Thyroid gland (tissue), 4 donors: Measurements from ENCODE around the gene CHI3L2. TPM values are rescaled to one million over a fixed set of nuclear protein-coding genes. Genes with fewer than 3 reads are reported as not detected.
A peak's percentile ranks its signal among the peaks of the same experiment; 100 is the strongest.

Experiments used
- DNase-seq, 2 donors: peaks; one replicate each; pipeline ENCODE4 v3.0.0-alpha.2; 2019
- H3K27ac ChIP-seq, 3 donors: fragments of 200-600 bp; sonication (generic); 1 replicate in 2 of 3; 2 replicates in 1 of 3; pipeline ENCODE4 v1.5.1; 2016 to 2019; ENCODE audit warnings: mild to moderate bottlenecking in 1 of 3, moderate library complexity in 1 of 3
- H3K27me3 ChIP-seq: fragments of 200-600 bp; sonication (generic); one replicate; pipeline ENCODE4 v1.5.1; 2019
- H3K36me3 ChIP-seq, 2 donors: fragments of 200-600 bp; sonication (generic); one replicate each; pipeline ENCODE4 v1.5.1; 2016 to 2019
- H3K4me1 ChIP-seq, 2 donors: fragments of 200-600 bp; sonication (generic); one replicate each; pipeline ENCODE4 v1.5.1; 2017 to 2019
- H3K4me3 ChIP-seq, 3 donors: fragments of 200-600 bp; sonication (generic); replicated peaks in 1 of 3; 1 replicate in 2 of 3; 2 replicates in 1 of 3; pipeline ENCODE4 v1.5.1; 2016; ENCODE audit warnings: mild to moderate bottlenecking in 1 of 3
- H3K9me3 ChIP-seq: fragments of 200-600 bp; sonication (generic); one replicate; pipeline ENCODE4 v1.5.1; 2017
- CTCF ChIP-seq, 6 experiments: fragments of 200-600 bp in 3 of 6; fragments of 450-650 bp in 3 of 6; sonication (generic) in 3 of 6; IDR thresholded peaks; one replicate each; pipeline ENCODE4 v1.5.1; 2016 to 2019; ENCODE audit warnings: antibody characterized with exemption in 6 of 6, mild to moderate bottlenecking in 2 of 6, inconsistent platforms in 1 of 6, moderate library complexity in 1 of 6
- POLR2A ChIP-seq, 2 donors: fragments of 450-650 bp; IDR thresholded peaks; one replicate each; pipeline ENCODE4 v1.6.1; 2017; ENCODE audit warnings: antibody characterized with exemption in 2 of 2, mild to moderate bottlenecking in 2 of 2, moderate library complexity in 1 of 2
- WGBS, 2 donors: methylation state at CpG; one replicate each; pipeline ENCODE4 v1.1.5; 2017; 5-methylcytosine and 5-hydroxymethylcytosine counted together
- intact Hi-C: fragments of 100-400 bp; cut with DNase I; formaldehyde crosslinking; loops from one replicate; pipeline ENCODE4 v1.15.1; 2023
- total RNA-seq, 4 donors: library from RNA; depleted of rRNA; stranded (reverse); fragments of >200 nt; gene quantifications; one replicate each; pipeline ENCODE4 v1.2.3, GENCODE V29; 2016

CHI3L2 gene
- total RNA-seq, 4 donors from 2014 or later, result 4.2 to 25.7 (median 11.8) TPM

- WGBS, 2 donors, result 83 to 85% methylated on average over 5 of the region's 5 CpGs
- H3K9me3 ChIP-seq, result no peaks in the 10 kb centered on the region
- TF ChIP-seq CTCF (IDR thresholded peaks at IDR 0.05), result no peak
- no peak for TF ChIP-seq POLR2A (IDR thresholded peaks at IDR 0.05)
- H3K27me3 ChIP-seq, result no peaks in the 10 kb centered on the region
- H3K4me1 ChIP-seq, result peaks cover 0 to 14% of the 10 kb centered on the region in 2 donors
- H3K36me3 ChIP-seq, result no peaks in the 10 kb centered on the region
- H3K27ac ChIP-seq, result no peak overlapping the region
- intact Hi-C loops, result no loop called here
- DNase-seq, result no peak
- no peak overlapping the region for H3K4me3 ChIP-seq
Measured at GRCh38 chr1:111216751-111217150, 10.8 kb upstream of the CHI3L2 start.

- no peak for DNase-seq
- intact Hi-C loops, result no loop called here
- WGBS, 2 donors, result 76 to 77% methylated on average over 5 of the region's 5 CpGs
- no peak overlapping the region for H3K27ac ChIP-seq
- peaks cover 4 to 14% of the 10 kb centered on the region in 2 donors for H3K4me1 ChIP-seq
- no peaks in the 10 kb centered on the region for H3K36me3 ChIP-seq
- no peak overlapping the region for H3K4me3 ChIP-seq
- no peaks in the 10 kb centered on the region for H3K27me3 ChIP-seq
- TF ChIP-seq POLR2A (IDR thresholded peaks at IDR 0.05) (no peak), CTCF (IDR thresholded peaks at IDR 0.05) (no peak)
- H3K9me3 ChIP-seq, result no peaks in the 10 kb centered on the region
Measured at GRCh38 chr1:111217183-111217910, 10.2 kb upstream of the CHI3L2 start.

GRCh38 chr1:111218701-111219556 lies 8.6 kb upstream of the CHI3L2 start:
- Histone ChIP-seq H3K36me3 (no peaks in the 10 kb centered on the region), H3K4me1 (peaks cover 8 to 21% of the 10 kb centered on the region in 2 donors), H3K9me3 (no peaks in the 10 kb centered on the region), H3K4me3 (no peak overlapping the region), H3K27ac (peak overlapping the region in 1 of 3 donors; percentile 12), H3K27me3 (no peaks in the 10 kb centered on the region)
- DNase-seq, result no peak
- intact Hi-C loops, result no loop called here
- TF ChIP-seq POLR2A (IDR thresholded peaks at IDR 0.05) (no peak), CTCF (IDR thresholded peaks at IDR 0.05) (no peak)
- 81 to 82% methylated on average over 8 of the region's 8 CpGs for WGBS, 2 donors

- peak overlapping the region in 1 of 3 donors; percentile 12 for H3K27ac ChIP-seq
- TF ChIP-seq CTCF (IDR thresholded peaks at IDR 0.05) (no peak), POLR2A (IDR thresholded peaks at IDR 0.05) (no peak)
- H3K36me3 ChIP-seq, result no peaks in the 10 kb centered on the region
- no peak for DNase-seq
- H3K4me1 ChIP-seq, result peaks cover 8 to 21% of the 10 kb centered on the region in 2 donors
- H3K27me3 ChIP-seq, result no peaks in the 10 kb centered on the region
- WGBS, 2 donors, result 43 to 49% methylated on average over 5 of the region's 5 CpGs
- intact Hi-C loops, result loop anchor here (5.0 kb wide), 2 partner anchors 113 to 183 kb away; no protein-coding TSS in a partner anchor
- no peaks in the 10 kb centered on the region for H3K9me3 ChIP-seq
- no peak overlapping the region for H3K4me3 ChIP-seq
Measured at GRCh38 chr1:111219557-111220286, 7.8 kb upstream of the CHI3L2 start.
